PC-3 (cell line): ENCODE data around the gene PKP2. TPM values are rescaled to one million over a fixed set of nuclear protein-coding genes. Genes with fewer than 3 reads are reported as not detected.

Experiments
- ATAC-seq: fragments of 200-7000 bp; cut with Tn5 transposase; 2 replicates; pipeline ENCODE4 v1.9.1; 2020; ENCODE audit warnings: mild to moderate bottlenecking, moderate library complexity
- Bru-seq: library from RNA; stranded (reverse); fragments of 400-500 nt; gene quantifications from one replicate; lab custom pipeline; 2021; lab: Mats Ljungman, UMichigan
- BruChase-seq, 2 experiments: library from RNA; stranded (reverse); fragments of 400-500 nt; gene quantifications; one replicate each; lab custom pipeline; 2021; lab: Mats Ljungman, UMichigan
- BruUV-seq: library from RNA; stranded (reverse); fragments of 400-500 nt; replicated peaks from 2 replicates; lab custom pipeline; 2021; lab: Mats Ljungman, UMichigan
- CTCF ChIA-PET: fragments of 300-600 bp; sonication (Branson Sonifier 250); formaldehyde crosslinking; loops from one replicate; lab custom pipeline; 2022; ENCODE audit warnings: antibody characterized with exemption; lab: Charles Lee
- POLR2A ChIA-PET: fragments of 300-600 bp; sonication (Branson Sonifier 250); formaldehyde crosslinking; loops from one replicate; lab custom pipeline; 2022; ENCODE audit warnings: antibody characterized with exemption; ENCODE audit not compliant: unreplicated experiment; lab: Charles Lee
- DNase-seq: peaks from one replicate; pipeline ENCODE4 v3.0.0-alpha.2; 2015
- H2AFZ ChIP-seq: fragments of 300-600 bp; sonication (generic); 2 replicates; pipeline ENCODE4 v1.6.0; 2016; ENCODE audit warnings: antibody characterized with exemption, low read length
- H3F3A ChIP-seq: fragments of 300-600 bp; sonication (generic); one replicate; pipeline ENCODE4 v1.6.0; 2017; ENCODE audit warnings: antibody characterized with exemption, low read length, control low read depth, mild to moderate bottlenecking; ENCODE audit not compliant: unreplicated experiment
- H3K27ac ChIP-seq: fragments of 300-600 bp; sonication (generic); 2 replicates; pipeline ENCODE4 v1.5.1; 2016; ENCODE audit warnings: mild to moderate bottlenecking, low read length
- H3K27me3 ChIP-seq: fragments of 300-600 bp; sonication (generic); 2 replicates; pipeline ENCODE4 v1.6.1; 2016; ENCODE audit warnings: low read length, mixed read lengths
- H3K36me3 ChIP-seq: fragments of 300-600 bp; sonication (generic); 2 replicates; pipeline ENCODE4 v1.6.1; 2016; ENCODE audit warnings: low read depth, mixed run types, low read length, mixed read lengths
- H3K4me1 ChIP-seq: fragments of 300-600 bp; sonication (generic); 2 replicates; pipeline ENCODE4 v1.5.1; 2016; ENCODE audit warnings: low read length; ENCODE audit not compliant: insufficient read depth
- H3K4me2 ChIP-seq: fragments of 300-600 bp; sonication (generic); 2 replicates; pipeline ENCODE4 v1.6.0; 2016; ENCODE audit warnings: low read length
- H3K4me3 ChIP-seq: fragments of 300-600 bp; sonication (generic); 2 replicates; pipeline ENCODE4 v1.5.1; 2016; ENCODE audit warnings: mild to moderate bottlenecking, low read length, mixed read lengths
- H3K79me2 ChIP-seq: fragments of 300-600 bp; sonication (generic); 2 replicates; pipeline ENCODE4 v1.6.1; 2017; ENCODE audit warnings: low read length, mixed read lengths
- H3K9ac ChIP-seq: fragments of 300-600 bp; sonication (generic); 2 replicates; pipeline ENCODE4 v1.6.0; 2016; ENCODE audit warnings: mild to moderate bottlenecking, low read length
- H3K9me2 ChIP-seq: fragments of 300-600 bp; sonication (generic); replicated peaks from 2 replicates; pipeline ENCODE4 v1.6.1; 2016; ENCODE audit warnings: mixed run types, low read length, mixed read lengths
- H3K9me3 ChIP-seq: fragments of 300-600 bp; sonication (generic); 2 replicates; pipeline ENCODE4 v1.6.1; 2016; ENCODE audit warnings: low read length, mixed read lengths
- H4K20me1 ChIP-seq: fragments of 300-600 bp; sonication (generic); 2 replicates; pipeline ENCODE4 v1.6.1; 2016; ENCODE audit warnings: low read length, mixed read lengths
- CTCF ChIP-seq: fragments of 300-600 bp; sonication (generic); conservative IDR thresholded peaks from 2 replicates; pipeline ENCODE4 v1.5.1; 2017; ENCODE audit warnings: antibody characterized with exemption, low read depth, mild to moderate bottlenecking, low read length
- EZH2 ChIP-seq: fragments of 300-600 bp; sonication (generic); IDR thresholded peaks from one replicate; pipeline ENCODE4 v1.6.1; 2017; ENCODE audit warnings: antibody characterized with exemption, mild to moderate bottlenecking, low read length; ENCODE audit not compliant: unreplicated experiment
- EZH2phosphoT487 ChIP-seq: fragments of 300-600 bp; sonication (generic); IDR thresholded peaks from 2 replicates; pipeline ENCODE4 v1.6.1; 2018; ENCODE audit warnings: mild to moderate bottlenecking, antibody characterized with exemption, low read length, borderline replicate concordance
- intact Hi-C: fragments of 100-400 bp; cut with micrococcal nuclease; formaldehyde crosslinking; loops from 2 replicates; pipeline ENCODE4 v1.9.0; 2023
- long read RNA-seq: library from polyadenylated mRNA; unstranded; transcript quantifications from one replicate; pipeline ENCODE4 v2.0.0, GENCODE V29; 2021; ENCODE audit not compliant: unreplicated experiment
- total RNA-seq: library from RNA; depleted of rRNA; stranded (reverse); fragments of >200 nt; gene quantifications from 2 replicates; pipeline ENCODE4 v1.2.3, GENCODE V29; 2014; rRNA removed

Gene PKP2
- total RNA-seq (12.7 TPM in 2 replicates), Bru-seq, nascent RNA (percentile 67 among the genes with signal in this experiment), BruChase-seq, experiment 1, labeled RNA remaining after a 6-hour chase (percentile 63 among the genes with signal in this experiment), BruChase-seq, experiment 2, labeled RNA remaining after a 2-hour chase (percentile 52 among the genes with signal in this experiment)
- long read RNA-seq, full-length matches to known transcripts: 46 of 61 reads
- long read RNA-seq, partial matches to known transcripts: 12 of 61 reads
- long read RNA-seq, other reads (novel, unspliced or antisense): 3 of 61 reads

- TF ChIP-seq EZH2phosphoT487 (no peak), CTCF (no peak), EZH2 (no peak)
- H3K4me1 ChIP-seq: peaks cover 27% of the 10 kb centered on the region
- CTCF ChIA-PET: interaction anchor here (0.7 to 1.0 kb wide), 2 partner anchors 22 to 141 kb away, joined by 3 to 6 read pairs; partner anchors contain the start of gene YARS2
Observed at GRCh38 chr12:32896432-32897280, at the start of gene PKP2. TSS of gene PKP2 (minus strand) at chr12:32896777. CDS start at chr12:32896731, 46 bp downstream.

GRCh38 chr12:32944195-32944594 lies 47.6 kb upstream of the PKP2 start:
- ChIA-PET POLR2A (no interaction called here), CTCF (no interaction called here)
- Histone ChIP-seq H4K20me1 (no peaks in the 10 kb centered on the region), H2AFZ (0 out of 2 replicates have a peak overlapping the region, but pooled peaks have one; percentile 5), H3K27ac (peak overlapping the region; percentile 69), H3K9me2 (no peaks in the 10 kb centered on the region), H3F3A (no peaks in the 10 kb centered on the region), H3K9me3 (no peaks in the 10 kb centered on the region), H3K4me1 (peaks cover 13% of the 10 kb centered on the region), H3K4me3 (no peak overlapping the region), H3K9ac (no peak overlapping the region), H3K4me2 (peak overlapping the region; percentile 57; the same call in 1 of the 2 replicates), H3K36me3 (no peaks in the 10 kb centered on the region), H3K27me3 (no peaks in the 10 kb centered on the region), H3K79me2 (no peaks in the 10 kb centered on the region)
- intact Hi-C loops: no loop called here
- BruUV-seq: no TSS peak
- TF ChIP-seq CTCF (no peak), EZH2 (no peak), EZH2phosphoT487 (no peak)
- DNase-seq: peak; percentile 88
- ATAC-seq: peak; percentile 87

More at GRCh38 chr12:32896432-32897280, at the start of gene PKP2:
- BruUV-seq: no TSS peak
- intact Hi-C loops: loop anchor here (1.0 kb wide), 1 partner anchor 23 kb away; no protein-coding TSS in a partner anchor
- POLR2A ChIA-PET: interaction anchor here (0.5 to 1.2 kb wide), 7 partner anchors 14 to 1715 kb away, joined by 3 to 13 read pairs (median 6); partner anchors contain the start of gene YARS2
- Histone ChIP-seq H3K9ac (peak within 1 kb of the TSS; percentile 69), H3K36me3 (no peaks in the 10 kb centered on the region), H2AFZ (peak within 1 kb of the TSS; percentile 82), H3K27me3 (no peaks in the 10 kb centered on the region), H3K27ac (peak within 1 kb of the TSS; percentile 74), H3K9me3 (no peaks in the 10 kb centered on the region), H3K4me3 (peak within 1 kb of the TSS; percentile 73), H3F3A (no peaks in the 10 kb centered on the region), H3K9me2 (no peaks in the 10 kb centered on the region), H4K20me1 (no peaks in the 10 kb centered on the region), H3K4me2 (peak within 1 kb of the TSS; percentile 93), H3K79me2 (peaks cover 15% of the 10 kb centered on the region)
- DNase-seq (peak; percentile 93), ATAC-seq (peak; percentile 83)
